OCI-LY7 (cell line): ENCODE measurements around the gene FBF1. TPM values are rescaled to one million over a fixed set of nuclear protein-coding genes. Genes with fewer than 3 reads are reported as not detected.

Experiments used
- BruUV-seq: library from RNA; stranded (reverse); fragments of 400-500 nt; replicated peaks from 2 replicates; lab custom pipeline; 2021; lab: Mats Ljungman, UMichigan
- CTCF ChIA-PET: fragments of 300-600 bp; sonication (Branson Sonifier 250); formaldehyde crosslinking; loops from one replicate; lab custom pipeline; 2022; ENCODE audit warnings: antibody characterized with exemption; ENCODE audit not compliant: unreplicated experiment; lab: Charles Lee
- POLR2A ChIA-PET: fragments of 300-600 bp; sonication (Branson Sonifier 250); formaldehyde crosslinking; loops from one replicate; lab custom pipeline; 2022; ENCODE audit warnings: antibody characterized with exemption; lab: Charles Lee
- DNase-seq: peaks from one replicate; pipeline ENCODE4 v3.0.0-alpha.2; 2015; ENCODE audit warnings: low spot score
- H2AFZ ChIP-seq: fragments of 200-600 bp; sonication (generic), shearing (Covaris generic); 2 replicates; pipeline ENCODE4 v1.6.1; 2014; ENCODE audit warnings: mild to moderate bottlenecking, antibody characterized with exemption, low read length, moderate library complexity
- H3K27ac ChIP-seq: fragments of 200-600 bp; sonication (generic); 2 replicates; pipeline ENCODE4 v1.5.1; 2014; ENCODE audit warnings: mixed run types, low read depth, mild to moderate bottlenecking, moderate library complexity, low read length, inconsistent platforms; ENCODE audit not compliant: poor library complexity, severe bottlenecking
- H3K36me3 ChIP-seq: fragments of 200-600 bp; sonication (generic); 2 replicates; pipeline ENCODE4 v1.6.1; 2014; ENCODE audit warnings: mild to moderate bottlenecking, antibody characterized with exemption, low read length, moderate library complexity, mixed read lengths; ENCODE audit not compliant: insufficient read depth
- H3K4me1 ChIP-seq: fragments of 200-600 bp; sonication (generic); 2 replicates; pipeline ENCODE4 v1.5.1; 2014; ENCODE audit warnings: mild to moderate bottlenecking, low read length; ENCODE audit not compliant: insufficient read depth, poor library complexity, severe bottlenecking
- H3K4me2 ChIP-seq: fragments of 200-600 bp; sonication (generic); 2 replicates; pipeline ENCODE4 v1.6.1; 2014; ENCODE audit warnings: mild to moderate bottlenecking, low read length
- H3K4me3 ChIP-seq: fragments of 200-600 bp; sonication (generic); 2 replicates; pipeline ENCODE4 v1.5.1; 2014; ENCODE audit warnings: mild to moderate bottlenecking, low read depth, low read length; ENCODE audit not compliant: poor library complexity, severe bottlenecking
- H3K79me2 ChIP-seq: fragments of 200-600 bp; sonication (generic); 2 replicates; pipeline ENCODE4 v1.6.1; 2016; ENCODE audit warnings: low read depth, mild to moderate bottlenecking, low read length, moderate library complexity, mixed read lengths; ENCODE audit not compliant: insufficient read depth
- H3K9me2 ChIP-seq: fragments of 200-600 bp; sonication (generic); 2 replicates; pipeline ENCODE4 v1.6.1; 2016; ENCODE audit warnings: mild to moderate bottlenecking, low read length, mixed read lengths; ENCODE audit not compliant: insufficient read depth
- H3K9me3 ChIP-seq: fragments of 200-600 bp; sonication (generic); 2 replicates; pipeline ENCODE4 v1.6.1; 2014; ENCODE audit warnings: mild to moderate bottlenecking, mixed run types, low read length, mixed read lengths
- H4K20me1 ChIP-seq: fragments of 200-600 bp; sonication (generic); 2 replicates; pipeline ENCODE4 v1.6.1; 2014; ENCODE audit warnings: mild to moderate bottlenecking, antibody characterized with exemption, low read length, moderate library complexity, mixed read lengths; ENCODE audit not compliant: insufficient read depth
- CTCF ChIP-seq: fragments of 200-600 bp; sonication (generic); conservative IDR thresholded peaks from 2 replicates; pipeline ENCODE4 v1.5.1; 2014; ENCODE audit warnings: mild to moderate bottlenecking, antibody characterized with exemption, low read length, moderate library complexity, mixed read lengths
- EZH2phosphoT487 ChIP-seq: fragments of 200-600 bp; sonication (generic); IDR thresholded peaks from 2 replicates; pipeline ENCODE4 v1.6.1; 2018; ENCODE audit warnings: low read depth, borderline replicate concordance, mild to moderate bottlenecking, mixed run types, antibody characterized with exemption, low read length, moderate library complexity, mixed read lengths
- intact Hi-C: fragments of 100-400 bp; cut with micrococcal nuclease; formaldehyde crosslinking; loops from one replicate; pipeline ENCODE4 v1.10.0; 2022; ENCODE audit not compliant: unreplicated experiment
- total RNA-seq, 2 experiments: library from RNA; depleted of rRNA in 1 of 2; stranded (reverse); fragments of >200 nt in 1 of 2; shearing (Covaris generic) in 1 of 2; gene quantifications; 2 replicates each; pipeline ENCODE4 v1.2.3, GENCODE V29; 2014 to 2022

FBF1 gene
- total RNA-seq, 2 experiments from 2014 or later, result 34.6 to 47.9 TPM

DNA sequence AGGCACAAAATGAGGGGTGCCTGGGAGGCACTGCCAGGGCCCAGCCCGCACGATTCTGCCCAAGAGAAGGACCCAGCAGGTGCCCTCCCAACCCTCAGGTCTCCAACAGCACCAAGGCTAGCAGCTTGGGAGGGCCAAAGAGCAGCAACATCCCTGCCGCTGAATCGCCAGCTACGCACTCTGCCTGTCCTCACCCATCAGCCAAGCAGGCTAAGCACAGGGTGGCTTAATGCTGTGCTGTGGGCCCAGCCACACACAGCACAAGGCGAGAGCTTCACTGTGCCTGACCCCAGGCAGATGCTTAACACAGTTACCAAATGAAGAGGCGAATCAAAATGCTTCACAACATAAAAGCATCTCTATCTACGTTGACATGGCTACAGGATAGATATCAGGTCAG lies 25.6 kb downstream of the FBF1 start:
- BruUV-seq, result no TSS peak

GRCh38 chr17:75914643-75915267 lies 26.1 kb downstream of the FBF1 start:
- H3K4me2 ChIP-seq, result no peak overlapping the region
- no TSS peak for BruUV-seq
- H4K20me1 ChIP-seq, result no peaks in the 10 kb centered on the region
- no peaks in the 10 kb centered on the region for H3K36me3 ChIP-seq
- ChIA-PET POLR2A (interaction anchor here (0.9 kb wide), 1 partner anchor 64 kb away, joined by 3 read pairs; the partner anchor contains the start of genes ACOX1 and TEN1), CTCF (interaction anchor here (0.6 kb wide), 1 partner anchor 8 kb away, joined by 17 read pairs; no protein-coding TSS in a partner anchor)
- intact Hi-C loops, result no loop called here
- H3K4me1 ChIP-seq, result peaks cover 24% of the 10 kb centered on the region
- H3K4me3 ChIP-seq, result no peak overlapping the region
- H3K27ac ChIP-seq, result no peak overlapping the region
- no peak for TF ChIP-seq CTCF
- TF ChIP-seq EZH2phosphoT487, result no peak
- DNase-seq, result no peak
- no peaks in the 10 kb centered on the region for H3K9me3 ChIP-seq
- H3K79me2 ChIP-seq, result no peaks in the 10 kb centered on the region
- H3K9me2 ChIP-seq, result no peaks in the 10 kb centered on the region
- H2AFZ ChIP-seq, result no peak overlapping the region

More for the DNA sequence above, 25.6 kb downstream of the FBF1 start:
- TF ChIP-seq CTCF (no peak), EZH2phosphoT487 (no peak)
- POLR2A ChIA-PET, result interaction anchor here (0.9 kb wide), 1 partner anchor 64 kb away, joined by 3 read pairs; the partner anchor contains the start of genes ACOX1 and TEN1
- H3K4me3 ChIP-seq, result no peak overlapping the region
- intact Hi-C loops, result no loop called here
- no peaks in the 10 kb centered on the region for H3K9me3 ChIP-seq
- no peak overlapping the region for H3K27ac ChIP-seq
- no peaks in the 10 kb centered on the region for H3K79me2 ChIP-seq
- DNase-seq, result no peak
- no peak overlapping the region for H2AFZ ChIP-seq
- H4K20me1 ChIP-seq, result no peaks in the 10 kb centered on the region
- no peak overlapping the region for H3K4me2 ChIP-seq
- H3K4me1 ChIP-seq, result peaks cover 19% of the 10 kb centered on the region
- no peaks in the 10 kb centered on the region for H3K9me2 ChIP-seq
- no peaks in the 10 kb centered on the region for H3K36me3 ChIP-seq
- CTCF ChIA-PET, result interaction anchor here (0.6 kb wide), 1 partner anchor 8 kb away, joined by 17 read pairs; no protein-coding TSS in a partner anchor
